ENCODE results near the gene PPARGC1A.

The PPARGC1A gene

GRCh38 chr4:23814996-23815660 is 74.7 kb downstream of the PPARGC1A start:
- H3K4me3 ChIP-seq (ENCODE audit: low read depth, low read length) = no peak overlapping the region
- no peak for TF ChIP-seq CTCF (conservative IDR thresholded peaks at IDR 0.05; ENCODE audit: low read depth, low read length)
- DNase-seq (ENCODE audit: low read depth) = no peak

DNA sequence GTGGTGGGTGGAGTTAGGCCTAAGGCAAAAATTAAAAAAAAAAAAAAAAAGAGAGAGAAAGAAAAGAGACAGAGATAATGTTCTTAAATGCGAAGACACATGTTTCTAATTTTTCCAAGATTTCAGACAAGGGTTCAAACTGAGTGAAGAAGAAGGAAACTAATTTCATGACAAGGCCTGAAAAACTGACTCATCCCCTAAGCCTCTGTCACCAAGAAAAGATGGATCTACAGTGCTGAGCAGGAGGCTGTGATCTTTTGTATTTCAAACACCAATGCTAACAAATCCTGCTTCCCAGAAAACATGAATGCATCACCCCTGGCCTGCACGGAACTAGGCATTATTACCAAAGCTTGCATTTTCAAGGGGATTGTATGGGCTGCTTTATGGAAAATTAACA is 75.3 kb downstream of the PPARGC1A start:
- no peak for DNase-seq (ENCODE audit: low read depth)
- no peak for TF ChIP-seq CTCF (conservative IDR thresholded peaks at IDR 0.05; ENCODE audit: low read depth, low read length)
- H3K4me3 ChIP-seq (ENCODE audit: low read depth, low read length) = no peak overlapping the region

DNA sequence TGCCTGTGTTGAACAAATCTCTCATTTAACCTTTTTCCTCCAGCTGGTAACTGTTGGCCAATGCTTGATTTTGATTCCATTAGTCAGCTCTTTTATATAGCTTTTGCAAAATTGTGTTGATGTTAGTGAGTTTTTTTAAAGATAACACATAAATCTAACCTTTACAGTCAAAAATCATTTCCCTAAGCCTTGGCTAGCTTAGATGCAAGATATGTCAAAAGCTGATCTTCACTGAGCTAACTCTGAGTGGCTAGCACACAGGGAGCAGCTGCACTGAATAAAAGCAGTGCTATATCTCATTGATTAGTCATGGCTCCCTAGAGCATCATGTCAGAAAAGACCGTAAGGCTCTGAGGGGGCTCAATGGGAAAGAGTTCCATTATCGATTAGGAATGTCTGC is 78.7 kb downstream of the PPARGC1A start:
- no peak for TF ChIP-seq CTCF (conservative IDR thresholded peaks at IDR 0.05; ENCODE audit: low read depth, low read length)
- no peak for DNase-seq (ENCODE audit: low read depth)
- H3K4me3 ChIP-seq (ENCODE audit: low read depth, low read length) = no peak overlapping the region

GRCh38 chr4:23805450-23805851 is 84.4 kb downstream of the PPARGC1A start:
- peak; percentile 2 for DNase-seq (ENCODE audit: low read depth)
- no peak for TF ChIP-seq CTCF (conservative IDR thresholded peaks at IDR 0.05; ENCODE audit: low read depth, low read length)
- H3K4me3 ChIP-seq (ENCODE audit: low read depth, low read length) = no peak overlapping the region

DNA sequence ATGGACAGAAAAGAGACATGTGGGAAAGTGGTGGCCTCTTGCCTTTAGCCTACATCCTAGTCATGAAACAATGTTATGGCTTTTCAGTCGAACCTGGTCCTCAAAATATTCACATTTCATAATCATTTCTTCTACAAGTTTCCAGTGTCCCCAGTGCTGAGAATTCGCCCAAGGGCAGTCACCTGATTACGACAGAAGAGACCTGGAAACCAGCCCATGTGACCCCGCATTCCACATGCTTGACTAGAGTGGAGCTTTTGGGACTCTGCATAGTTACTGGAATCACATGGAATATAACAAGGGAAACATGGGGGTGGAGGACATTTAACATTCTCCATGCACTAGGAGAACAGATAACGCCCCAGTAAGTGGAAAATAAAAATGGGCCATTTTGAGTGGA is 100.1 kb downstream of the PPARGC1A start:
- peak; percentile 54 for DNase-seq (ENCODE audit: low read depth)
- no peak overlapping the region for H3K4me3 ChIP-seq (ENCODE audit: low read depth, low read length)
- TF ChIP-seq CTCF (conservative IDR thresholded peaks at IDR 0.05; ENCODE audit: low read depth, low read length) = no peak

DNA sequence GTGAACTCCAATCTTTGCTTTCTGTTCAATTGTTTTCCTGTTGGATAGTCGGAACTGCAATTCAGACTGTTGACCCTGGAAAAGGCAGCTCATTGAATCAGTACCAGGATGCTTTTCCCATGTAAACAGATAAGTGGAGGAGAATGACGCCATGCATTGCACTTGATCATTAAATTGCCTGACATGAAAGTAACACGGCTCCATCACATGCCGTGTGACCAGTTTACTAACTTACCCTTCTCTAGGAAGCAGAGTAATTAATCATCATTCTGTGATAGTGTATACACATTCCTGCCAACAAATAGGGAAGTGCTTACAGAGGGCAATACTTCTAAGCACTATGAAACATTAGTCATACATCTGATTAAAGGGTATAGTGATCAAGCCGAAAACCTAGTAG is 101.4 kb downstream of the PPARGC1A start:
- no peak for DNase-seq (ENCODE audit: low read depth)
- TF ChIP-seq CTCF (conservative IDR thresholded peaks at IDR 0.05; ENCODE audit: low read depth, low read length) = no peak
- H3K4me3 ChIP-seq (ENCODE audit: low read depth, low read length) = no peak overlapping the region

DNA sequence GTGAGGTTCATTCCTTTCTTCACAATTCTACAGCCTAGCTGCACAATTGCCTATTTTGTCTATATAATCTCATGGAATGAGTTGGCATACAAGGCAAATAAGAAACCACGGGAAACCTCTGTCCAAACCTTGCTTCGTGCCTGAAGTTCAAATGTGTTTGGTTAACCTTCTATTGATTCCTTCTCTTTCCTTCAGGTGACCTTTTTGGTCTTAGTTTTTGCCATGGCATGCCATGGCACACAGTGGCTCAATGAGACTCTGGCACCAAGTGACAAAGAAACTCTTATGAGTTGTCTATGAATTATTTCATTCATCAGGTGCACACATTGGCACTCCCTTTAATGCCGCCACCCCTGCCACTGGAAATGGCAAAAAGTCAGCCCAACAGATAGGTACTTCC is 101.8 kb downstream of the PPARGC1A start:
- DNase-seq (ENCODE audit: low read depth) = no peak
- TF ChIP-seq CTCF (conservative IDR thresholded peaks at IDR 0.05; ENCODE audit: low read depth, low read length) = no peak
- no peak overlapping the region for H3K4me3 ChIP-seq (ENCODE audit: low read depth, low read length)

Data from choroid plexus epithelial cell (primary cell).